CD4-positive, alpha-beta memory T cell (primary cell): ENCODE data around the gene TRMT61B. TPM values are rescaled to one million over a fixed set of nuclear protein-coding genes. Genes with fewer than 3 reads are reported as not detected.
A peak's percentile ranks its signal among the peaks of the same experiment; 100 is the strongest.

Experiments used
- CTCF ChIA-PET: fragments of 350-600 bp; sonication (Branson Sonifier 250); formaldehyde crosslinking; loops from one replicate; lab custom pipeline; 2021; ENCODE audit warnings: inconsistent platforms; ENCODE audit not compliant: partially characterized antibody; lab: Charles Lee
- POLR2A ChIA-PET: fragments of 350-600 bp; sonication (Branson Sonifier 250); formaldehyde crosslinking; loops from one replicate; lab custom pipeline; 2021; ENCODE audit not compliant: partially characterized antibody; lab: Charles Lee
- DNase-seq, 5 donors: peaks; one replicate each; pipeline versions ENCODE4 v3.0.0 to v3.0.0-alpha.2; 2020 to 2022; ENCODE audit warnings: mixed read lengths in 1 of 5
- H3K27ac ChIP-seq: one replicate; pipeline ENCODE4 v1.7.0; 2013; ENCODE audit warnings: low read depth, low read length
- H3K27me3 ChIP-seq: 2 replicates; pipeline ENCODE4 v1.7.0; 2013; ENCODE audit warnings: mild to moderate bottlenecking, low read length, moderate library complexity; ENCODE audit not compliant: insufficient read depth
- H3K36me3 ChIP-seq: 2 replicates; pipeline ENCODE4 v1.7.0; 2013; ENCODE audit warnings: mild to moderate bottlenecking, low read length, moderate library complexity; ENCODE audit not compliant: insufficient read depth
- H3K4me1 ChIP-seq: 2 replicates; pipeline ENCODE4 v1.7.0; 2013; ENCODE audit warnings: mild to moderate bottlenecking, low read length, moderate library complexity; ENCODE audit not compliant: insufficient read depth
- H3K4me3 ChIP-seq, 2 donors: one replicate each; pipeline ENCODE4 v1.7.0; 2013; ENCODE audit warnings: low read length in 2 of 2, mild to moderate bottlenecking in 1 of 2
- H3K9me3 ChIP-seq, 2 donors: one replicate each; pipeline ENCODE4 v1.7.0; 2013; ENCODE audit warnings: low read length in 2 of 2, control low read depth in 1 of 2; ENCODE audit not compliant: control insufficient read depth in 1 of 2
- H3K27ac Mint-ChIP-seq, 7 donors: one replicate each; pipeline ENCODE4 v1.8.0; 2020 to 2021; ENCODE audit warnings: mixed read lengths in 7 of 7, mild to moderate bottlenecking in 6 of 7, inconsistent platforms in 3 of 7, moderate library complexity in 3 of 7
- H3K27me3 Mint-ChIP-seq, 2 donors: one replicate each; pipeline ENCODE4 v1.8.0; 2020 to 2021; ENCODE audit warnings: mixed read lengths in 2 of 2
- H3K36me3 Mint-ChIP-seq, 2 donors: one replicate each; pipeline ENCODE4 v1.8.0; 2020 to 2021; ENCODE audit warnings: mixed read lengths in 2 of 2, inconsistent platforms in 1 of 2, mild to moderate bottlenecking in 1 of 2
- H3K4me1 Mint-ChIP-seq, 4 donors: one replicate each; pipeline ENCODE4 v1.8.0; 2020 to 2021; ENCODE audit warnings: mixed read lengths in 4 of 4, mild to moderate bottlenecking in 1 of 4
- H3K4me3 Mint-ChIP-seq, 8 donors: one replicate each; pipeline ENCODE4 v1.8.0; 2020 to 2021; ENCODE audit warnings: mixed read lengths in 8 of 8, mild to moderate bottlenecking in 7 of 8, moderate library complexity in 6 of 8, inconsistent platforms in 3 of 8
- H3K9me3 Mint-ChIP-seq, 8 donors: one replicate each; pipeline ENCODE4 v1.8.0; 2020 to 2021; ENCODE audit warnings: mixed read lengths in 8 of 8, mild to moderate bottlenecking in 5 of 8, inconsistent platforms in 3 of 8, moderate library complexity in 1 of 8
- intact Hi-C: fragments of 100-400 bp; cut with micrococcal nuclease; formaldehyde crosslinking; loops from one replicate; pipeline ENCODE4 v1.15.1; 2023
- polyA plus RNA-seq, 2 donors: library from polyadenylated mRNA; unstranded; fragments of 300-500 nt; fragmentation: Illumina TruSeq; gene quantifications; one replicate each; pipeline ENCODE4 v1.2.3, GENCODE V29; 2021
- total RNA-seq, 2 experiments: library from RNA; stranded (reverse); gene quantifications; one replicate each; pipeline ENCODE4 v1.2.3, GENCODE V29; 2021

The TRMT61B gene
- total and polyA plus RNA-seq, 4 experiments from 2014 or later = 17.4 to 24.3 (median 20.5) TPM

DNA sequence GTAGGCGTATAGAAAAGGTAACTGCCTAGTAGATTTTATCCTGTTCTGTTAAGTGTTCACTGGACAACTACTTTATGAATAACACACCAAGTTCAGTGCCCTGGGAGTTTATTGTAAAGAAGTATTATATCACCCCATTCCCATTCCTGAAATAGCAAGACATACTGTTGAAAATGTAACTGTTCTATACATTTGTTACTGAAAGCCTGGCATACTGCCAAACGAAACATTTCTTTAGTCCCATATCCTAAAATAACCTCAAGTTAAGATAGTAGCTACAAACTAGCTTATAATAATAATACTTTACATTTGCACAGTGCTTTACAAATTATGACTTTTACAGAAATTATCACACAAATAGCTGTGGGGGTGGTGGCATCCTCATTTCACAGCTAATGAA is 34.3 kb downstream of the TRMT61B start:
- Histone ChIP-seq H3K4me1 (no peaks in the 10 kb centered on the region), H3K9me3 (no peaks in the 10 kb centered on the region), H3K27me3 (no peaks in the 10 kb centered on the region), H3K36me3 (no peaks in the 10 kb centered on the region), H3K27ac (no peak overlapping the region), H3K4me3 (no peak overlapping the region)
- no peaks in the 10 kb centered on the region for H3K9me3 Mint-ChIP-seq
- H3K36me3 Mint-ChIP-seq = no peaks in the 10 kb centered on the region
- no peak overlapping the region for H3K27ac Mint-ChIP-seq
- H3K4me3 Mint-ChIP-seq = no peak overlapping the region
- ChIA-PET CTCF (no interaction called here), POLR2A (no interaction called here)
- intact Hi-C loops = no loop called here
- no peaks in the 10 kb centered on the region for H3K4me1 Mint-ChIP-seq
- no peak for DNase-seq
- no peaks in the 10 kb centered on the region for H3K27me3 Mint-ChIP-seq

- Mint-ChIP-seq H3K9me3 (no peaks in the 10 kb centered on the region), H3K4me1 (no peaks in the 10 kb centered on the region), H3K27ac (no peak overlapping the region), H3K27me3 (no peaks in the 10 kb centered on the region), H3K4me3 (no peak overlapping the region), H3K36me3 (no peaks in the 10 kb centered on the region)
- ChIA-PET POLR2A (no interaction called here), CTCF (interaction anchor here (1.1 kb wide), 1 partner anchor 13 kb away, joined by 3 read pairs; no protein-coding TSS in a partner anchor)
- H3K36me3 ChIP-seq = no peaks in the 10 kb centered on the region
- H3K9me3 ChIP-seq = no peaks in the 10 kb centered on the region
- DNase-seq = no peak
- intact Hi-C loops = no loop called here
- no peak overlapping the region for H3K4me3 ChIP-seq
- H3K27me3 ChIP-seq = no peaks in the 10 kb centered on the region
- no peak overlapping the region for H3K27ac ChIP-seq
- H3K4me1 ChIP-seq = no peaks in the 10 kb centered on the region
Observed at GRCh38 chr2:28833740-28834470, 36.2 kb downstream of the TRMT61B start.

- H3K9me3 ChIP-seq = no peaks in the 10 kb centered on the region
Observed at GRCh38 chr2:28828382-28828781, 41.7 kb downstream of the TRMT61B start.

DNA sequence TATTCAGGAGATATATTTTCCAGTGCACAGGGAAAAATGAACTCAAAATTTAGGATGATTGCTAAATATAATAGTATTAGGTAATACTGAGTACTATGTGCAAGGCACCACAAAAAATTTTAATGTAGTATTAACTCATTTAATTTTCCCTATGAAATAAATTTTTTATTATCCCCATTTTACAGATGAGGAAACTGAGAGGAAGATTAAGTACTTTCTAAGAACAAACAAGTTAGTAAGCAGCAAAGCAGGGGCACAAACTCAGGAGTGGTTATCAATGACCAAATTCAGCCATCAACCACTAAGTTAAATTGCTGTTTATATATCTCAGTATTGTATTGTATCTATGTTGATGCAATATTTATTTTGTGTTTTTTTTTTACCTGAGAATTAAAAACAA is 45.2 kb downstream of the TRMT61B start:
- POLR2A ChIA-PET = no interaction called here
- H3K4me3 ChIP-seq = no peak overlapping the region
- H3K9me3 ChIP-seq = no peaks in the 10 kb centered on the region
- H3K27me3 ChIP-seq = no peaks in the 10 kb centered on the region
- H3K36me3 ChIP-seq = no peaks in the 10 kb centered on the region
- H3K27ac Mint-ChIP-seq = no peak overlapping the region
- no peaks in the 10 kb centered on the region for H3K4me1 ChIP-seq
- H3K4me3 Mint-ChIP-seq = no peak overlapping the region
- DNase-seq = no peak
- intact Hi-C loops = loop anchor here (5.0 kb wide), 1 partner anchor 132 kb away; no protein-coding TSS in a partner anchor
- no peak overlapping the region for H3K27ac ChIP-seq
- peaks cover 0 to 5% (median 3%) of the 10 kb centered on the region in 4 donors for H3K4me1 Mint-ChIP-seq
- no peaks in the 10 kb centered on the region for H3K36me3 Mint-ChIP-seq
- H3K27me3 Mint-ChIP-seq = no peaks in the 10 kb centered on the region
- H3K9me3 Mint-ChIP-seq = no peaks in the 10 kb centered on the region
- CTCF ChIA-PET = interaction anchor here (0.8 to 1.3 kb wide), 2 partner anchors 13 to 131 kb away, joined by 3 to 4 read pairs; no protein-coding TSS in a partner anchor

More at GRCh38 chr2:28828382-28828781, 41.7 kb downstream of the TRMT61B start:
- Mint-ChIP-seq H3K36me3 (no peaks in the 10 kb centered on the region), H3K9me3 (no peaks in the 10 kb centered on the region), H3K4me3 (no peak overlapping the region), H3K4me1 (no peaks in the 10 kb centered on the region), H3K27me3 (no peaks in the 10 kb centered on the region), H3K27ac (no peak overlapping the region)
- Histone ChIP-seq H3K4me1 (no peaks in the 10 kb centered on the region), H3K4me3 (no peak overlapping the region), H3K27ac (no peak overlapping the region), H3K36me3 (no peaks in the 10 kb centered on the region), H3K27me3 (no peaks in the 10 kb centered on the region)
- DNase-seq = no peak
- ChIA-PET CTCF (no interaction called here), POLR2A (no interaction called here)
- intact Hi-C loops = no loop called here

GRCh38 chr2:28824207-28824606 is 45.9 kb downstream of the TRMT61B start:
- POLR2A ChIA-PET = no interaction called here
- Mint-ChIP-seq H3K9me3 (no peaks in the 10 kb centered on the region), H3K36me3 (no peaks in the 10 kb centered on the region), H3K27ac (no peak overlapping the region), H3K27me3 (no peaks in the 10 kb centered on the region), H3K4me1 (peaks cover 0 to 5% (median 3%) of the 10 kb centered on the region in 4 donors), H3K4me3 (no peak overlapping the region)
- DNase-seq = no peak
- Histone ChIP-seq H3K9me3 (no peaks in the 10 kb centered on the region), H3K27ac (no peak overlapping the region), H3K4me1 (no peaks in the 10 kb centered on the region), H3K27me3 (no peaks in the 10 kb centered on the region), H3K4me3 (no peak overlapping the region), H3K36me3 (no peaks in the 10 kb centered on the region)
- CTCF ChIA-PET = interaction anchor here (0.7 to 1.2 kb wide), 2 partner anchors 90 to 322 kb away, joined by 3 read pairs; no protein-coding TSS in a partner anchor
- intact Hi-C loops = loop anchor here (5.0 kb wide), 1 partner anchor 133 kb away; no protein-coding TSS in a partner anchor

DNA sequence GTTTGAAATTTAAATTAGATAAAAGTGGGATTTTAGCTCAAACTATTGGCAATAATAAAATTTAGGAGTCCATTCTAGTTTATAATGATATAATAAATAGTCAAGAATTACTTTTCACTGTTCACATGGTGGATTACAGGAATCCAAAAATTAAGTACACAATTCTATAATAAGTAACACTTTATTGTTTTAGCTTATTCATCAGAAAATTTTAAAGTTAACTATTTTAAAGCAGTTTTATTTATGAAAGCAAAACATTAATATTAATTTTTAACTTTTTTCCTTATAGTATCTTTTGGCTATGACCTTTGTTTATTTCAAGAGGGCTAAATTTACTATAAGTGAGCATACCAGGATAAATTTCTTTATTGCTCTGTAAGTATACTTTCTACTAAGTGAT is 48.1 kb downstream of the TRMT61B start:
- H3K27ac Mint-ChIP-seq = no peak overlapping the region
- Histone ChIP-seq H3K27ac (no peak overlapping the region), H3K4me3 (no peak overlapping the region), H3K9me3 (no peaks in the 10 kb centered on the region), H3K4me1 (no peaks in the 10 kb centered on the region), H3K36me3 (no peaks in the 10 kb centered on the region), H3K27me3 (no peaks in the 10 kb centered on the region)
- intact Hi-C loops = loop anchor here (5.0 kb wide), 1 partner anchor 135 kb away; no protein-coding TSS in a partner anchor
- H3K27me3 Mint-ChIP-seq = no peaks in the 10 kb centered on the region
- no peak for DNase-seq
- CTCF ChIA-PET = interaction anchor here (3.1 to 4.0 kb wide), 2 partner anchors 49 to 227 kb away, joined by 9 to 13 read pairs; partner anchors contain the start of gene TRMT61B
- POLR2A ChIA-PET = no interaction called here
- H3K9me3 Mint-ChIP-seq = no peaks in the 10 kb centered on the region
- H3K4me3 Mint-ChIP-seq = no peak overlapping the region
- H3K4me1 Mint-ChIP-seq = peaks cover 0 to 5% (median 3%) of the 10 kb centered on the region in 4 donors
- H3K36me3 Mint-ChIP-seq = no peaks in the 10 kb centered on the region

DNA sequence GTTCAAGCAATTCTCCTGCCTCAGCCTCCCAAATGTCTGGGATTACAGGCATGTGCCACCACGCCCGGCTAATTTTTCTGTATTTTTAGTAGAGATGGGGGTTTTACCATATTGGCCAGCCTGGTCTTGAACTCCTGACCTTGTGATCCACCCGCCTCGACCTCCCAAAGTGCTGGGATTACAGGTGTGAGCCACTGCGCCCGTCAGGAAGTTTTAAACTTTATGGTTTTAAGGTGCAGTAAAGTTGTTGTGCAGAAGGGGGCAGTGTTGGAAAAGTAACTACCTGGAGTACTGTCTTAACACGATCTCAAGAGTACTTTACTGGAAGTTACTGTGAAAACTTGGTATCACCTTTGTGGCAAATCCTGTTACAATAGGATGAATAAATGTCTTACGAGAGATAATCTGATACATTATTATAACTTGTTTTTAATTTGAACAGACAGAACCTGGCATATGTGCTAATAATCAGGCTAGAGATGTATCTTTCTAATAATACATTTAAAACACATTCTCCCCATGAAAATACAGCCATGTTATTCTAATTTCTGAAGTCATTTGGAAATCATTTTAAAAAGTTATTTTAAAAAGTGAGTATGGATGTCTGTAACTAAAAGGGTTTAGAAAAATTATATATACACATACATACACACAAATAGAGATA is 48.7 kb downstream of the TRMT61B start:
- Histone ChIP-seq H3K36me3 (no peaks in the 10 kb centered on the region), H3K27me3 (no peaks in the 10 kb centered on the region), H3K4me3 (no peak overlapping the region), H3K9me3 (no peaks in the 10 kb centered on the region), H3K4me1 (no peaks in the 10 kb centered on the region), H3K27ac (no peak overlapping the region)
- ChIA-PET CTCF (interaction anchor here (1.1 to 4.0 kb wide), 14 partner anchors 10 to 1019 kb away, joined by 3 to 13 read pairs (median 6); partner anchors contain the start of gene TRMT61B), POLR2A (no interaction called here)
- DNase-seq = peak; percentile 57 to 65 (median 64)
- peaks cover 0 to 4% of the 10 kb centered on the region in 2 donors for H3K27me3 Mint-ChIP-seq
- H3K27ac Mint-ChIP-seq = peak overlapping the region in 2 of 7 donors; percentile 0 to 38
- no peak overlapping the region for H3K4me3 Mint-ChIP-seq
- H3K9me3 Mint-ChIP-seq = no peaks in the 10 kb centered on the region
- no peaks in the 10 kb centered on the region for H3K36me3 Mint-ChIP-seq
- H3K4me1 Mint-ChIP-seq = peaks cover 0 to 5% (median 3%) of the 10 kb centered on the region in 4 donors
- intact Hi-C loops = loop anchor here (1.0 to 5.0 kb wide), 4 partner anchors 73 to 1251 kb away; partner anchors contain the start of gene WDR43
